Transverse colon (tissue), 4 donors: ENCODE data around the gene GRIA4. TPM values are rescaled to one million over a fixed set of nuclear protein-coding genes. Genes with fewer than 3 reads are reported as not detected.

ENCODE experiments used
- DNase-seq: peaks from one replicate; pipeline ENCODE4 v3.0.0-alpha.2; 2019
- H3K27ac ChIP-seq, 4 donors: fragments of 200-600 bp; sonication (generic); 2 replicates each; pipeline ENCODE4 v1.5.1; 2016 to 2018; ENCODE audit warnings: inconsistent platforms in 4 of 4
- H3K27me3 ChIP-seq: fragments of 200-600 bp; sonication (generic); 2 replicates; pipeline ENCODE4 v1.5.1; 2017; ENCODE audit warnings: inconsistent platforms
- H3K36me3 ChIP-seq, 4 donors: fragments of 200-600 bp; sonication (generic); 2 replicates each; pipeline ENCODE4 v1.5.1; 2017 to 2019; ENCODE audit warnings: inconsistent platforms in 4 of 4
- H3K4me1 ChIP-seq, 4 donors: fragments of 200-600 bp; sonication (generic); 2 replicates each; pipeline ENCODE4 v1.5.1; 2017 to 2020; ENCODE audit warnings: inconsistent platforms in 4 of 4
- H3K4me3 ChIP-seq, 4 donors: fragments of 200-600 bp; sonication (generic); 1 replicate in 1 of 4; 2 replicates in 3 of 4; pipeline versions ENCODE4 v1.5.1 to v1.6.1; 2017 to 2019; ENCODE audit warnings: inconsistent platforms in 4 of 4
- H3K9me3 ChIP-seq, 2 donors: fragments of 200-600 bp; sonication (generic); 2 replicates each; pipeline ENCODE4 v1.5.1; 2017 to 2019; ENCODE audit warnings: inconsistent platforms in 2 of 2
- EP300 ChIP-seq: sonication (generic); formaldehyde crosslinking; IDR thresholded peaks from one replicate; pipeline ENCODE4 v1.6.1; 2017; ENCODE audit warnings: antibody characterized with exemption, low read depth
- POLR2A ChIP-seq: fragments of 450-650 bp; IDR thresholded peaks from one replicate; pipeline ENCODE4 v1.6.1; 2016; ENCODE audit warnings: antibody characterized with exemption, mild to moderate bottlenecking, moderate library complexity
- POLR2AphosphoS5 ChIP-seq, 3 donors: sonication (generic); formaldehyde crosslinking; IDR thresholded peaks; one replicate each; pipeline ENCODE4 v1.6.1; 2016; ENCODE audit warnings: antibody characterized with exemption in 3 of 3
- WGBS, 2 donors: methylation state at CpG; one replicate each; pipeline ENCODE4 v1.1.5; 2018; ENCODE audit warnings: low coverage in 1 of 2; 5-methylcytosine and 5-hydroxymethylcytosine counted together
- in situ Hi-C, 4 donors: fragments of 200-750 bp; cut with MboI; loops; one replicate each; pipeline versions ENCODE4 v1.15.0 to v1.15.1; 2017; ENCODE audit warnings: low sequenced_read_pairs in 3 of 4, low pct_ligation_motif_present in 1 of 4, low pct_unique_long_range_greater_than_20kb in 1 of 4
- intact Hi-C: fragments of 100-400 bp; cut with DNase I; formaldehyde crosslinking; loops from one replicate; pipeline ENCODE4 v1.15.1; 2023; ENCODE audit warnings: low total_unique reads
- total RNA-seq, 4 donors: library from RNA; depleted of rRNA; stranded (reverse); fragments of >200 nt; gene quantifications; one replicate each; pipeline ENCODE4 v1.1.0, GENCODE V29; 2016
- TF ChIP-seq, protein P1 (sequence below), 5 experiments: fragments of 200-600 bp in 3 of 5; fragments of 450-650 bp in 2 of 5; sonication (generic) in 3 of 5; IDR thresholded peaks; 1 replicate in 2 of 5; 2 replicates in 3 of 5; pipeline ENCODE4 v1.5.1; 2016 to 2017; ENCODE audit warnings: antibody characterized with exemption in 5 of 5, inconsistent platforms in 3 of 5, mild to moderate bottlenecking in 2 of 5, moderate library complexity in 1 of 5

Gene GRIA4
- total RNA-seq, 4 donors from 2014 or later = 0.79 to 2.4 (median 1.4) TPM; not detected in 1

DNA sequence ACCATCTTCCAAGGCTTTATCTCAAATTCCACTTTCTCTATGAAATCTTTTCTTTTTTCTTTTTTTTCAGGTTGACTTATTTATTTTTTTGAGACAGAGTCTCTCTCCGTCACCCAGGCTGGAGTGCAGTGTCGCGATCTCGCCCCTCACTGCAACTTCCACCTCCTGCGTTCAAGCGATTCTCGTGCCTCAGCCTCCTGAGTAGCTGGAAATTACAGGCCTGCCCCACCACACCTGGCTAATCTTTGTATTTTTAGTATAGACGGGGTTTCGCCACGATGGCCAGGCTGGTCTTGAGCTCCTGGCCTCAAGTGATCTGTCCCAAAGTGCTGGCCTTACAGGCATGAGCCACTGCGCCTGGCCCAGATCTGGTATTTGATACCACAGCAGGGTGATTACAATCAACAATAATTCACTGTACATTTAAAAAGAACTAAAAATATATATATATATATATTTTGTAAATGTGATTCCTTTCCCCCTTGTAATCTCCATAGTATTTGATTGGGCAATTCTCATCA lies 290.7 kb downstream of the GRIA4 start:
- no peak for DNase-seq
- Histone ChIP-seq H3K4me3 (no peak overlapping the region), H3K9me3 (peaks cover 0 to 3% of the 10 kb centered on the region in 2 donors), H3K36me3 (no peaks in the 10 kb centered on the region), H3K27ac (no peak overlapping the region), H3K4me1 (no peaks in the 10 kb centered on the region), H3K27me3 (no peaks in the 10 kb centered on the region)
- WGBS, 2 donors = 89 to 92% methylated on average over 8 to 11 of the region's 11 CpGs
- in situ Hi-C loops = no loop called here
- TF ChIP-seq POLR2AphosphoS5 (IDR thresholded peaks at IDR 0.05) (no peak), POLR2A (no peak), EP300 (no peak)
- TF ChIP-seq, protein P1, sequence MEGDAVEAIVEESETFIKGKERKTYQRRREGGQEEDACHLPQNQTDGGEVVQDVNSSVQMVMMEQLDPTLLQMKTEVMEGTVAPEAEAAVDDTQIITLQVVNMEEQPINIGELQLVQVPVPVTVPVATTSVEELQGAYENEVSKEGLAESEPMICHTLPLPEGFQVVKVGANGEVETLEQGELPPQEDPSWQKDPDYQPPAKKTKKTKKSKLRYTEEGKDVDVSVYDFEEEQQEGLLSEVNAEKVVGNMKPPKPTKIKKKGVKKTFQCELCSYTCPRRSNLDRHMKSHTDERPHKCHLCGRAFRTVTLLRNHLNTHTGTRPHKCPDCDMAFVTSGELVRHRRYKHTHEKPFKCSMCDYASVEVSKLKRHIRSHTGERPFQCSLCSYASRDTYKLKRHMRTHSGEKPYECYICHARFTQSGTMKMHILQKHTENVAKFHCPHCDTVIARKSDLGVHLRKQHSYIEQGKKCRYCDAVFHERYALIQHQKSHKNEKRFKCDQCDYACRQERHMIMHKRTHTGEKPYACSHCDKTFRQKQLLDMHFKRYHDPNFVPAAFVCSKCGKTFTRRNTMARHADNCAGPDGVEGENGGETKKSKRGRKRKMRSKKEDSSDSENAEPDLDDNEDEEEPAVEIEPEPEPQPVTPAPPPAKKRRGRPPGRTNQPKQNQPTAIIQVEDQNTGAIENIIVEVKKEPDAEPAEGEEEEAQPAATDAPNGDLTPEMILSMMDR (IDR thresholded peaks at IDR 0.05) = no peak
- intact Hi-C loops = no loop called here

DNA sequence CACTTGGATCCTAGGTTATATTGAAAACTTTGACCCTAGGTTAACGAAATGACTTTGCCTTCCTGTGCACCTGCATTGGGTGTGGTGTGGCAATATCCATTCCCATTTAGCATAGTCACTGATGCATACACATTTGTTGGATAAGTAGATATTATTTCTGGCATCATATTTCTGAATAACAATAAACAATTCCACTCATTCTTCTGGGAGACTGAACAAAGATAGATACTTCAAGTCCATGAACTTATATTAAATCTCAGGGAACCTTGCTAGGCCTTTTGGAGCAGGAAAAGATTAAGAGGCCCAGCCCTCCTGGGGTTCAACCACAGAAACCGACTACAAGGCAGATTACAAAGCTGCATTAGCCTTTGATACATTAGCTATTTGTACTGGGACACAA lies 293.2 kb downstream of the GRIA4 start:
- Histone ChIP-seq H3K27ac (no peak overlapping the region), H3K9me3 (no peaks in the 10 kb centered on the region), H3K36me3 (no peaks in the 10 kb centered on the region), H3K4me3 (no peak overlapping the region), H3K4me1 (no peaks in the 10 kb centered on the region), H3K27me3 (no peaks in the 10 kb centered on the region)
- DNase-seq = no peak
- TF ChIP-seq POLR2A (no peak), EP300 (no peak), POLR2AphosphoS5 (IDR thresholded peaks at IDR 0.05) (no peak)
- TF ChIP-seq, protein P1 (IDR thresholded peaks at IDR 0.05) = no peak
- intact Hi-C loops = no loop called here
- in situ Hi-C loops = no loop called here
- WGBS, 2 donors = 42 to 60% methylated on average over 2 of the region's 2 CpGs

DNA sequence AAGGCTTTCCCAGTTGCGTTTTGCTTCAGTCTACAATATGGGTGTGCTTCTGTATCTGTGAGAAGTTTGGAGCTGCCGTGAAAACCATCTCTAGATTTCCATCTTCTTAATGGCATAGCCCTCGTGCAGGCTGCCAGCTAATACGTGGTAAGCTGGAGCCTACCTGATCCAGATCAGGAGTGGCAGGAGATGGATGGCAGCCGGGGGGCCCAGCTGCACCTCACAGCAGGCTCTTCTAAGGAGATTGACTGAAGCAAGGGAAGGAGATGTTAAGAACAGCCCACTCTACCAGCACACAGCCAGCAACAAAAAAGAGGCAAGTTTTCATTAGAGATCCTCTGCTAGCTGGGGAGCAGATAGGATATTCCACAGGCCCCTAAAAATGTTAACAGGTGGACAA lies 296.6 kb downstream of the GRIA4 start:
- WGBS, 2 donors = 82 to 100% methylated on average over 1 to 5 of the region's 5 CpGs
- intact Hi-C loops (no loop called here), in situ Hi-C loops (no loop called here)
- DNase-seq = no peak
- no peak overlapping the region for H3K27ac ChIP-seq
- TF ChIP-seq POLR2A = no peak
- TF ChIP-seq, protein P1 (IDR thresholded peaks at IDR 0.05) = no peak
- H3K4me3 ChIP-seq = no peak overlapping the region
- H3K9me3 ChIP-seq = no peaks in the 10 kb centered on the region
- no peaks in the 10 kb centered on the region for H3K36me3 ChIP-seq
- no peaks in the 10 kb centered on the region for H3K4me1 ChIP-seq
- no peaks in the 10 kb centered on the region for H3K27me3 ChIP-seq

DNA sequence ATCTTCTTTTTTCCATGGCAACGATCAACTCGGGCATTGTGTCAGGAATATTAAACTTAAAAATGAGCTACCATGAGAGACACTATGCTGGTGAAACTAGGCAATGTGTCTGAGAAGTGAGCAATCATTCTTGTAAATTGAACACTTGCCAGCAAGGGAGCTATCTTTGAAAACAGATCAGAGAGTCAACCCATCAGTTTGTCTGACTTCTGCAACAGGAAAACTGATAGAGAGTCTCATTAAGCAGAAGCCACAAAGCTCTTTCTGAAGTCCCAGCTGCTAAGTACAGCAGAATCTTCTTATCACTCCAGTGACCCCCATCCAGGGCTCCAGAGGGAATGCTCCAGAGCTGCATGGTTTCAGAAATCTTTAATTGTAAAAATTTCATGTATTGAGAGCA lies 297.4 kb downstream of the GRIA4 start:
- TF ChIP-seq POLR2A (no peak), EP300 (no peak), POLR2AphosphoS5 (IDR thresholded peaks at IDR 0.05) (no peak)
- TF ChIP-seq, protein P1 (IDR thresholded peaks at IDR 0.05) = no peak
- no peak overlapping the region for H3K4me3 ChIP-seq
- H3K36me3 ChIP-seq = no peaks in the 10 kb centered on the region
- in situ Hi-C loops = no loop called here
- H3K4me1 ChIP-seq = no peaks in the 10 kb centered on the region
- no peak overlapping the region for H3K27ac ChIP-seq
- no peak for DNase-seq
- H3K27me3 ChIP-seq = no peaks in the 10 kb centered on the region
- intact Hi-C loops = no loop called here
- H3K9me3 ChIP-seq = no peaks in the 10 kb centered on the region
- whole genome bisulfite sequencing, 2 donors = 80 to 86% methylated on average over 2 of the region's 2 CpGs
